Thymus (tissue), 11 donors: Measurements from ENCODE around the gene BPIFB6. TPM values are rescaled to one million over a fixed set of nuclear protein-coding genes. Genes with fewer than 3 reads are reported as not detected.

Source experiments
- DNase-seq, 9 donors: peaks; one replicate each; pipeline ENCODE4 v3.0.0-alpha.2; 2013; ENCODE audit warnings: low spot score in 9 of 9, low read depth in 6 of 9, missing footprints in 1 of 9
- H3K27ac ChIP-seq, 2 donors: one replicate each; pipeline ENCODE4 v1.5.1; 2013; ENCODE audit warnings: control low read depth in 1 of 2, low read depth in 1 of 2, low read length in 1 of 2, mild to moderate bottlenecking in 1 of 2, moderate library complexity in 1 of 2
- H3K27me3 ChIP-seq, 2 donors: one replicate each; pipeline ENCODE4 v1.5.1; 2013; ENCODE audit warnings: low read length in 1 of 2; ENCODE audit not compliant: control insufficient read depth in 2 of 2, insufficient read depth in 1 of 2
- H3K36me3 ChIP-seq, 2 donors: one replicate each; pipeline ENCODE4 v1.5.1; 2013; ENCODE audit warnings: low read length in 1 of 2, mild to moderate bottlenecking in 1 of 2, moderate library complexity in 1 of 2; ENCODE audit not compliant: control insufficient read depth in 2 of 2, insufficient read depth in 2 of 2
- H3K4me1 ChIP-seq, 2 donors: one replicate each; pipeline ENCODE4 v1.5.1; 2013; ENCODE audit warnings: low read length in 2 of 2; ENCODE audit not compliant: control insufficient read depth in 2 of 2, insufficient read depth in 2 of 2
- H3K4me3 ChIP-seq, 2 donors: one replicate each; pipeline ENCODE4 v1.5.1; 2013; ENCODE audit warnings: low read length in 2 of 2, control low read depth in 1 of 2, mild to moderate bottlenecking in 1 of 2
- H3K9me3 ChIP-seq, 2 donors: one replicate each; pipeline ENCODE4 v1.5.1; 2013; ENCODE audit warnings: low read length in 1 of 2, mild to moderate bottlenecking in 1 of 2; ENCODE audit not compliant: control insufficient read depth in 2 of 2, insufficient read depth in 1 of 2
- WGBS: extraction: QIAGEN DNeasy Blood & Tissue Kit; methylation state at CpG from one replicate; pipeline ENCODE4 v1.1.7; 2013; 5-methylcytosine and 5-hydroxymethylcytosine counted together
- polyA plus RNA-seq: library from polyadenylated mRNA; stranded (reverse); fragments of 200-250 nt; gene quantifications from one replicate; pipeline ENCODE4 v1.2.3, GENCODE V29; 2013
- total RNA-seq: library from RNA; stranded (reverse); fragments of 120-200 nt; gene quantifications from one replicate; pipeline ENCODE4 v1.2.4, GENCODE V29; 2013
- donor health status: healthy.

BPIFB6 gene
- total and polyA plus RNA-seq, 2 donors: 0.05 TPM; not detected in 1

GRCh38 chr20:33014336-33015113 lies 16.9 kb upstream of the BPIFB6 start:
- Histone ChIP-seq H3K4me3 (no peak overlapping the region), H3K9me3 (no peaks in the 10 kb centered on the region), H3K27me3 (no peaks in the 10 kb centered on the region), H3K36me3 (no peaks in the 10 kb centered on the region), H3K4me1 (peaks cover 0 to 14% of the 10 kb centered on the region in 2 donors), H3K27ac (no peak overlapping the region)
- WGBS: 91% methylated on average over 16 of the region's 16 CpGs
- DNase-seq: no peak

GRCh38 chr20:33015114-33015484 lies 16.3 kb upstream of the BPIFB6 start:
- DNase-seq: no peak
- no peak overlapping the region for H3K4me3 ChIP-seq
- H3K36me3 ChIP-seq: no peaks in the 10 kb centered on the region
- no peak overlapping the region for H3K27ac ChIP-seq
- H3K27me3 ChIP-seq: no peaks in the 10 kb centered on the region
- 95% methylated on average over 10 of the region's 10 CpGs for WGBS
- H3K4me1 ChIP-seq: peaks cover 0 to 20% of the 10 kb centered on the region in 2 donors
- H3K9me3 ChIP-seq: no peaks in the 10 kb centered on the region

- DNase-seq: no peak
- no peak overlapping the region for H3K4me3 ChIP-seq
- no peaks in the 10 kb centered on the region for H3K27me3 ChIP-seq
- peaks cover 0 to 29% of the 10 kb centered on the region in 2 donors for H3K4me1 ChIP-seq
- WGBS: 82% methylated on average over 15 of the region's 15 CpGs
- no peaks in the 10 kb centered on the region for H3K9me3 ChIP-seq
- no peak overlapping the region for H3K27ac ChIP-seq
- no peaks in the 10 kb centered on the region for H3K36me3 ChIP-seq
Observed at GRCh38 chr20:33015700-33016580, 15.5 kb upstream of the BPIFB6 start.

GRCh38 chr20:33016581-33017109 lies 14.8 kb upstream of the BPIFB6 start:
- Histone ChIP-seq H3K4me3 (no peak overlapping the region), H3K4me1 (peaks cover 0 to 36% of the 10 kb centered on the region in 2 donors), H3K9me3 (no peaks in the 10 kb centered on the region), H3K27me3 (no peaks in the 10 kb centered on the region), H3K27ac (no peak overlapping the region), H3K36me3 (no peaks in the 10 kb centered on the region)
- 93% methylated on average over 7 of the region's 7 CpGs for WGBS
- no peak for DNase-seq

GRCh38 chr20:33017542-33017941 lies 13.9 kb upstream of the BPIFB6 start:
- DNase-seq: no peak
- Histone ChIP-seq H3K4me1 (peaks cover 0 to 44% of the 10 kb centered on the region in 2 donors), H3K9me3 (no peaks in the 10 kb centered on the region), H3K4me3 (no peak overlapping the region), H3K27me3 (no peaks in the 10 kb centered on the region), H3K27ac (no peak overlapping the region), H3K36me3 (no peaks in the 10 kb centered on the region)
- 96% methylated on average over 7 of the region's 7 CpGs for WGBS

GRCh38 chr20:33018169-33018931 lies 13.1 kb upstream of the BPIFB6 start:
- Histone ChIP-seq H3K4me1 (peaks cover 0 to 44% of the 10 kb centered on the region in 2 donors), H3K27me3 (no peaks in the 10 kb centered on the region), H3K27ac (no peak overlapping the region), H3K9me3 (no peaks in the 10 kb centered on the region), H3K4me3 (no peak overlapping the region), H3K36me3 (no peaks in the 10 kb centered on the region)
- WGBS: 78% methylated on average over 14 of the region's 14 CpGs
- DNase-seq: no peak

- peaks cover 0 to 44% of the 10 kb centered on the region in 2 donors for H3K4me1 ChIP-seq
- no peak overlapping the region for H3K4me3 ChIP-seq
- peak overlapping the region in 1 of 2 donors; percentile 18 for H3K27ac ChIP-seq
- no peaks in the 10 kb centered on the region for H3K27me3 ChIP-seq
- WGBS: 75% methylated on average over 23 of the region's 23 CpGs
- DNase-seq: peak in 6 of 9 donors; percentile 9 to 65 (median 28)
- H3K9me3 ChIP-seq: no peaks in the 10 kb centered on the region
- H3K36me3 ChIP-seq: no peaks in the 10 kb centered on the region
Observed at GRCh38 chr20:33019465-33020277, 11.8 kb upstream of the BPIFB6 start.
